ENCODE measurements around the gene TTLL11. TPM values are rescaled to one million over a fixed set of nuclear protein-coding genes. Genes with fewer than 3 reads are reported as not detected.

Gene TTLL11
- polyA plus RNA-seq, 1 donor from 2014 or later = 8.0 TPM

GRCh38 chr9:121929893-121930875, 162.9 kb downstream of the TTLL11 start:
- H3K9ac ChIP-seq (ENCODE audit: low read length) = no peak overlapping the region
- H3K27ac ChIP-seq (ENCODE audit: low read length) = no peak overlapping the region
- TF ChIP-seq RAD21 (conservative IDR thresholded peaks at IDR 0.05) = no peak
- H3K4me2 ChIP-seq (ENCODE audit: low read length) = no peak overlapping the region
- H3K79me2 ChIP-seq (replicated peaks; ENCODE audit: insufficient read depth, low read length) = no peaks in the 10 kb centered on the region
- no peaks in the 10 kb centered on the region for H3K9me3 ChIP-seq (ENCODE audit: low read length)
- no peak overlapping the region for H2AFZ ChIP-seq (ENCODE audit: low read depth, low read length)
- H3F3A ChIP-seq (ENCODE audit: insufficient read depth, low read length, poor library complexity, severe bottlenecking) = no peaks in the 10 kb centered on the region
- no peaks in the 10 kb centered on the region for H3K36me3 ChIP-seq (ENCODE audit: insufficient read depth, low read length)
- H3K9me2 ChIP-seq (ENCODE audit: insufficient read depth, low read length) = no peaks in the 10 kb centered on the region
- no peak overlapping the region for H3K4me3 ChIP-seq (ENCODE audit: low read length)
- no peaks in the 10 kb centered on the region for H3K27me3 ChIP-seq (ENCODE audit: insufficient read depth, low read depth, low read length)
- H4K20me1 ChIP-seq (ENCODE audit: insufficient read depth) = no peaks in the 10 kb centered on the region

GRCh38 chr9:121927636-121928035, 165.5 kb downstream of the TTLL11 start:
- TF ChIP-seq REST (IDR thresholded peaks at IDR 0.05; ENCODE audit: borderline replicate concordance) (no peak), EP300 (conservative IDR thresholded peaks at IDR 0.05; ENCODE audit: poor library complexity, severe bottlenecking) (no peak), CTCF (IDR thresholded peaks at IDR 0.05; ENCODE audit: poor library complexity, severe bottlenecking) (no peak), TAF1 (IDR thresholded peaks at IDR 0.05; ENCODE audit: low read depth) (no peak), POLR2AphosphoS5 (IDR thresholded peaks at IDR 0.05) (no peak), SMC3 (conservative IDR thresholded peaks at IDR 0.05; ENCODE audit: poor library complexity) (no peak), RAD21 (conservative IDR thresholded peaks at IDR 0.05) (no peak), EZH2 (IDR thresholded peaks at IDR 0.05; ENCODE audit: borderline replicate concordance, insufficient read depth, low read length, poor library complexity, severe bottlenecking) (no peak), MXI1 (conservative IDR thresholded peaks at IDR 0.05; ENCODE audit: poor library complexity, severe bottlenecking) (no peak)
- Histone ChIP-seq H3K9me3 (ENCODE audit: low read length) (no peaks in the 10 kb centered on the region), H3K9ac (ENCODE audit: low read length) (no peak overlapping the region), H3K79me2 (replicated peaks; ENCODE audit: insufficient read depth, low read length) (no peaks in the 10 kb centered on the region), H4K20me1 (ENCODE audit: insufficient read depth) (no peaks in the 10 kb centered on the region), H3K9me2 (ENCODE audit: insufficient read depth, low read length) (no peaks in the 10 kb centered on the region), H3K27ac (ENCODE audit: low read length) (peak overlapping the region; percentile 50), H3K4me2 (ENCODE audit: low read length) (no peak overlapping the region), H3K27me3 (ENCODE audit: insufficient read depth, low read depth, low read length) (no peaks in the 10 kb centered on the region), H3K4me3 (ENCODE audit: low read length) (no peak overlapping the region), H3K36me3 (ENCODE audit: insufficient read depth, low read length) (no peaks in the 10 kb centered on the region), H2AFZ (ENCODE audit: low read depth, low read length) (no peak overlapping the region), H3F3A (ENCODE audit: insufficient read depth, low read length, poor library complexity, severe bottlenecking) (no peaks in the 10 kb centered on the region)
